ENCODE results near the gene TTC22. TPM values are rescaled to one million over a fixed set of nuclear protein-coding genes. Genes with fewer than 3 reads are reported as not detected.

The TTC22 gene
- total RNA-seq, 1 experiment from 2014 or later = 0.10 TPM

DNA sequence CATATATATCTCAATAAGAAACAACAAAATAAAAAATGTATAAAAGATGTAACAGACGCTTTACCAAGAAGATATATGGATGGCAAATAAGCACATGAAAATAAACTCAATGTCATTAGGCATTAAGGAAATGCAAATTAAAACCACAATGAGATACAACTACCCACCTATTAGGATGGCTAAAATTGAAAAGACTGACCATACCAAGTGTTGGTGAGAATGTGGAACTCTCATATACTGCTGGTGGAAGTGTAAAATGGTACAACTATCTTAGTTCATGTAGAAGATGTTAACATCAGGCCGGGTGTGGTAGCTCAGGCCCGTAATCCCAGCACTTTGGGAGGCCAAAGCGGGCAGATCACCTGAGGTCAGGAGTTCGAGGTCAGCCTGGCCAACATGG lies 42.3 kb upstream of the TTC22 start:
- Histone ChIP-seq H3K36me3 (ENCODE audit: control insufficient read depth, insufficient read depth, low read length) (no peaks in the 10 kb centered on the region), H3K4me3 (ENCODE audit: low read depth in 2 of 2, low read length in 2 of 2) (no peak overlapping the region), H3K4me1 (ENCODE audit: control insufficient read depth, insufficient read depth, low read length) (no peaks in the 10 kb centered on the region), H3K9me3 (ENCODE audit: control insufficient read depth, insufficient read depth, low read depth, low read length) (no peaks in the 10 kb centered on the region), H3K27ac (ENCODE audit: low read length) (no peak overlapping the region), H3K27me3 (ENCODE audit: control insufficient read depth, insufficient read depth, low read length) (no peaks in the 10 kb centered on the region)
- intact Hi-C loops (cut with micrococcal nuclease; ENCODE audit: unreplicated experiment) (no loop called here), in situ Hi-C loops (cut with HindIII; ENCODE audit: low pct_unique_long_range_greater_than_20kb, low sequenced_read_pairs) (no loop called here)
- ChIA-PET POLR2A (interaction anchor here (0.7 kb wide), 1 partner anchor 60 kb away, joined by 4 read pairs; no protein-coding TSS in a partner anchor), CTCF (no interaction called here)
- no TSS peak for BruUV-seq (replicated peaks)
- ATAC-seq (no peak), DNase-seq (ENCODE audit: low read depth, low spot score) (no peak)
- no peak for TF ChIP-seq SIN3A (IDR thresholded peaks at IDR 0.05; ENCODE audit: borderline replicate concordance, insufficient read depth, low read depth, low read length)
- TF ChIP-seq, protein P1, sequence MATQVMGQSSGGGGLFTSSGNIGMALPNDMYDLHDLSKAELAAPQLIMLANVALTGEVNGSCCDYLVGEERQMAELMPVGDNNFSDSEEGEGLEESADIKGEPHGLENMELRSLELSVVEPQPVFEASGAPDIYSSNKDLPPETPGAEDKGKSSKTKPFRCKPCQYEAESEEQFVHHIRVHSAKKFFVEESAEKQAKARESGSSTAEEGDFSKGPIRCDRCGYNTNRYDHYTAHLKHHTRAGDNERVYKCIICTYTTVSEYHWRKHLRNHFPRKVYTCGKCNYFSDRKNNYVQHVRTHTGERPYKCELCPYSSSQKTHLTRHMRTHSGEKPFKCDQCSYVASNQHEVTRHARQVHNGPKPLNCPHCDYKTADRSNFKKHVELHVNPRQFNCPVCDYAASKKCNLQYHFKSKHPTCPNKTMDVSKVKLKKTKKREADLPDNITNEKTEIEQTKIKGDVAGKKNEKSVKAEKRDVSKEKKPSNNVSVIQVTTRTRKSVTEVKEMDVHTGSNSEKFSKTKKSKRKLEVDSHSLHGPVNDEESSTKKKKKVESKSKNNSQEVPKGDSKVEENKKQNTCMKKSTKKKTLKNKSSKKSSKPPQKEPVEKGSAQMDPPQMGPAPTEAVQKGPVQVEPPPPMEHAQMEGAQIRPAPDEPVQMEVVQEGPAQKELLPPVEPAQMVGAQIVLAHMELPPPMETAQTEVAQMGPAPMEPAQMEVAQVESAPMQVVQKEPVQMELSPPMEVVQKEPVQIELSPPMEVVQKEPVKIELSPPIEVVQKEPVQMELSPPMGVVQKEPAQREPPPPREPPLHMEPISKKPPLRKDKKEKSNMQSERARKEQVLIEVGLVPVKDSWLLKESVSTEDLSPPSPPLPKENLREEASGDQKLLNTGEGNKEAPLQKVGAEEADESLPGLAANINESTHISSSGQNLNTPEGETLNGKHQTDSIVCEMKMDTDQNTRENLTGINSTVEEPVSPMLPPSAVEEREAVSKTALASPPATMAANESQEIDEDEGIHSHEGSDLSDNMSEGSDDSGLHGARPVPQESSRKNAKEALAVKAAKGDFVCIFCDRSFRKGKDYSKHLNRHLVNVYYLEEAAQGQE (IDR thresholded peaks at IDR 0.05; ENCODE audit: insufficient read depth in 1 of 2, low read depth in 2 of 2, low read length in 1 of 2) = no peak
- TF ChIP-seq POLR2AphosphoS5 (IDR thresholded peaks at IDR 0.05; ENCODE audit: low read depth, low read length) = no peak
- TF ChIP-seq, protein P2, sequence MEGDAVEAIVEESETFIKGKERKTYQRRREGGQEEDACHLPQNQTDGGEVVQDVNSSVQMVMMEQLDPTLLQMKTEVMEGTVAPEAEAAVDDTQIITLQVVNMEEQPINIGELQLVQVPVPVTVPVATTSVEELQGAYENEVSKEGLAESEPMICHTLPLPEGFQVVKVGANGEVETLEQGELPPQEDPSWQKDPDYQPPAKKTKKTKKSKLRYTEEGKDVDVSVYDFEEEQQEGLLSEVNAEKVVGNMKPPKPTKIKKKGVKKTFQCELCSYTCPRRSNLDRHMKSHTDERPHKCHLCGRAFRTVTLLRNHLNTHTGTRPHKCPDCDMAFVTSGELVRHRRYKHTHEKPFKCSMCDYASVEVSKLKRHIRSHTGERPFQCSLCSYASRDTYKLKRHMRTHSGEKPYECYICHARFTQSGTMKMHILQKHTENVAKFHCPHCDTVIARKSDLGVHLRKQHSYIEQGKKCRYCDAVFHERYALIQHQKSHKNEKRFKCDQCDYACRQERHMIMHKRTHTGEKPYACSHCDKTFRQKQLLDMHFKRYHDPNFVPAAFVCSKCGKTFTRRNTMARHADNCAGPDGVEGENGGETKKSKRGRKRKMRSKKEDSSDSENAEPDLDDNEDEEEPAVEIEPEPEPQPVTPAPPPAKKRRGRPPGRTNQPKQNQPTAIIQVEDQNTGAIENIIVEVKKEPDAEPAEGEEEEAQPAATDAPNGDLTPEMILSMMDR (IDR thresholded peaks at IDR 0.05) = no peak
- no peak for TF ChIP-seq TCF7L2 (IDR thresholded peaks at IDR 0.05; ENCODE audit: low read depth, low read length)

DNA sequence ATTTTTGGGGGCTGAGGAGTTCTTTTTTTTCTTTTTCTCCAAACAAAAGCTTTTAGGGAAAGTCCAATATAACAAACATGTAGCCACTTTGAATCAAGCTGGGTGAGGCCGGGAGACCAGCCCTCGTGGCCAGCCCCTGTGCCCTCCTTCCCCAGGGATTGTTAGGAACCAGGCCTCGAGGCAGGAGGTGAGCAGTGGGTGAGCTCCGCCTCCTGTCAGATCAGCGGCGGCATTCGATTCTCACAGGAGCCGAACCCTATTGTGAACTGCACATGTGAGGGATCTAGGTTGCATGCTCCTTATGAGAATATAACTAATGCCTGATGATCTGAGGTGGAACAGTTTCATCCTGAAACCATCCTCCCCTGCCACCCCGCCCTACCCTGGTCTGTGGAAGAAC lies 41.8 kb upstream of the TTC22 start:
- in situ Hi-C loops (cut with HindIII; ENCODE audit: low pct_unique_long_range_greater_than_20kb, low sequenced_read_pairs) (no loop called here), intact Hi-C loops (cut with micrococcal nuclease; ENCODE audit: unreplicated experiment) (no loop called here)
- no peak for DNase-seq (ENCODE audit: low read depth, low spot score)
- ChIA-PET POLR2A (no interaction called here), CTCF (no interaction called here)
- Histone ChIP-seq H3K27ac (ENCODE audit: low read length) (no peak overlapping the region), H3K4me1 (ENCODE audit: control insufficient read depth, insufficient read depth, low read length) (no peaks in the 10 kb centered on the region), H3K27me3 (ENCODE audit: control insufficient read depth, insufficient read depth, low read length) (no peaks in the 10 kb centered on the region), H3K4me3 (ENCODE audit: low read depth in 2 of 2, low read length in 2 of 2) (no peak overlapping the region), H3K36me3 (ENCODE audit: control insufficient read depth, insufficient read depth, low read length) (no peaks in the 10 kb centered on the region), H3K9me3 (ENCODE audit: control insufficient read depth, insufficient read depth, low read depth, low read length) (no peaks in the 10 kb centered on the region)
- no TSS peak for BruUV-seq (replicated peaks)
- TF ChIP-seq, protein P2 (IDR thresholded peaks at IDR 0.05) = no peak
- TF ChIP-seq TCF7L2 (IDR thresholded peaks at IDR 0.05; ENCODE audit: low read depth, low read length) (no peak), POLR2AphosphoS5 (IDR thresholded peaks at IDR 0.05; ENCODE audit: low read depth, low read length) (no peak), SIN3A (IDR thresholded peaks at IDR 0.05; ENCODE audit: borderline replicate concordance, insufficient read depth, low read depth, low read length) (no peak)
- TF ChIP-seq, protein P1 (IDR thresholded peaks at IDR 0.05; ENCODE audit: insufficient read depth in 1 of 2, low read depth in 2 of 2, low read length in 1 of 2) = no peak
- no peak for ATAC-seq

Data from Panc1 (cell line).